Measurements from ENCODE around the gene HNRNPF. TPM values are rescaled to one million over a fixed set of nuclear protein-coding genes. Genes with fewer than 3 reads are reported as not detected.

HNRNPF gene
- total and polyA plus RNA-seq, 8 donors, result 26.5 to 103 (median 72.1) TPM

- ATAC-seq (no peak), FAIRE-seq (no peak)
These were observed 33.5 kb downstream of the HNRNPF start for GRCh38 chr10:43375401-43376020.

GRCh38 chr10:43374194-43374593, 34.8 kb downstream of the HNRNPF start:
- Histone ChIP-seq H3K4me3 (no peak overlapping the region), H3K27ac (no peak overlapping the region), H3K4me1 (no peaks in the 10 kb centered on the region), H3K36me3 (no peaks in the 10 kb centered on the region), H3K27me3 (no peaks in the 10 kb centered on the region), H3K9me3 (no peaks in the 10 kb centered on the region)
- no peak for FAIRE-seq
- ATAC-seq, result no peak
- DNase-seq, result peak in 1 of 6 donors; percentile 28
- TF ChIP-seq CTCF (IDR thresholded peaks at IDR 0.05), result no peak
- 60 to 66% methylated on average over 2 to 3 of the region's 3 CpGs for WGBS, 2 donors
- intact Hi-C loops (cut with DNase I), result no loop called here

More at GRCh38 chr10:43375401-43376020, 33.5 kb downstream of the HNRNPF start:
- intact Hi-C loops (cut with DNase I), result no loop called here
- 69 to 75% methylated on average over 12 of the region's 12 CpGs for WGBS, 2 donors
- Histone ChIP-seq H3K27me3 (no peaks in the 10 kb centered on the region), H3K9me3 (no peaks in the 10 kb centered on the region), H3K36me3 (no peaks in the 10 kb centered on the region), H3K27ac (no peak overlapping the region), H3K4me1 (no peaks in the 10 kb centered on the region), H3K4me3 (no peak overlapping the region)
- DNase-seq, result peak in 2 of 6 donors; percentile 35 to 38
- TF ChIP-seq CTCF (IDR thresholded peaks at IDR 0.05), result no peak

GRCh38 chr10:43373461-43373860, 35.5 kb downstream of the HNRNPF start:
- no peak overlapping the region for H3K4me3 ChIP-seq
- intact Hi-C loops (cut with DNase I), result no loop called here

GRCh38 chr10:43372765-43373361, 36.1 kb downstream of the HNRNPF start:
- H3K4me3 ChIP-seq, result no peak overlapping the region
- no peak overlapping the region for H3K27ac ChIP-seq
- no peak for TF ChIP-seq CTCF (IDR thresholded peaks at IDR 0.05)
- ATAC-seq (no peak), DNase-seq (peak in 1 of 6 donors; percentile 5), FAIRE-seq (no peak)
- intact Hi-C loops (cut with DNase I), result no loop called here
- 86 to 100% methylated on average over 1 of the region's 1 CpG for WGBS, 2 donors
- no peaks in the 10 kb centered on the region for H3K9me3 ChIP-seq
- no peaks in the 10 kb centered on the region for H3K27me3 ChIP-seq
- no peaks in the 10 kb centered on the region for H3K36me3 ChIP-seq
- no peaks in the 10 kb centered on the region for H3K4me1 ChIP-seq

More at GRCh38 chr10:43373461-43373860, 35.5 kb downstream of the HNRNPF start:
- Histone ChIP-seq H3K9me3 (no peaks in the 10 kb centered on the region), H3K27me3 (no peaks in the 10 kb centered on the region), H3K27ac (no peak overlapping the region), H3K4me1 (no peaks in the 10 kb centered on the region), H3K36me3 (no peaks in the 10 kb centered on the region)
- no peak for ATAC-seq
- DNase-seq, result peak in 1 of 6 donors; percentile 32
- FAIRE-seq, result no peak
- TF ChIP-seq CTCF (IDR thresholded peaks at IDR 0.05), result no peak
- 44 to 65% methylated on average over 5 of the region's 5 CpGs for WGBS, 2 donors

GRCh38 chr10:43371418-43371817, 37.6 kb downstream of the HNRNPF start, which contains the start of gene FXYD4:
Gene FXYD4 (plus strand): TSS chr10:43371636. CDS start chr10:43373747, 2,111 bp downstream.
- Histone ChIP-seq H3K36me3 (no peaks in the 10 kb centered on the region), H3K4me1 (no peaks in the 10 kb centered on the region), H3K27ac (no peak within 1 kb of the TSS), H3K4me3 (no peak within 1 kb of the TSS), H3K9me3 (no peaks in the 10 kb centered on the region), H3K27me3 (no peaks in the 10 kb centered on the region)
- intact Hi-C loops (cut with DNase I), result no loop called here
- TF ChIP-seq CTCF (IDR thresholded peaks at IDR 0.05), result no peak
- ATAC-seq (no peak), DNase-seq (peak in 1 of 6 donors; percentile 55), FAIRE-seq (no peak)
- 73 to 84% methylated on average over 12 to 13 of the region's 13 CpGs for WGBS, 2 donors
